HG02763 (cell line): Measurements from ENCODE around the gene B4GALT2.

Source experiments
- ATAC-seq: cut with Tn5 transposase; IDR thresholded peaks from one replicate; pipeline ENCODE4 v1.9.1; 2021; ENCODE audit warnings: mild to moderate bottlenecking, moderate library complexity; ENCODE audit not compliant: unreplicated experiment

Gene B4GALT2

GRCh38 chr1:44000122-44000665 lies 21.2 kb downstream of the B4GALT2 start:
- ATAC-seq = no peak

GRCh38 chr1:44002165-44002564 lies 23.2 kb downstream of the B4GALT2 start:
- ATAC-seq = no peak

GRCh38 chr1:44002606-44003157 lies 23.7 kb downstream of the B4GALT2 start:
- ATAC-seq = no peak

GRCh38 chr1:44008259-44008658 lies 29.2 kb downstream of the B4GALT2 start:
- no peak for ATAC-seq

GRCh38 chr1:44010935-44011471 lies 32.0 kb downstream of the B4GALT2 start:
- ATAC-seq = no peak

GRCh38 chr1:44012404-44012803 lies 33.4 kb downstream of the B4GALT2 start:
- ATAC-seq = no peak

GRCh38 chr1:44012941-44013609 lies 34.1 kb downstream of the B4GALT2 start:
- ATAC-seq = no peak

- no peak for ATAC-seq
These were observed 34.9 kb downstream of the B4GALT2 start for GRCh38 chr1:44013949-44014348.

- ATAC-seq = no peak
These were observed 35.5 kb downstream of the B4GALT2 start for GRCh38 chr1:44014365-44015104.

GRCh38 chr1:44015206-44015605 lies 36.2 kb downstream of the B4GALT2 start:
- ATAC-seq = no peak

GRCh38 chr1:44016041-44016889 lies 37.3 kb downstream of the B4GALT2 start:
- ATAC-seq = no peak

- ATAC-seq = no peak
These were observed 37.9 kb downstream of the B4GALT2 start for GRCh38 chr1:44016890-44017400.

GRCh38 chr1:44019466-44019948 lies 40.5 kb downstream of the B4GALT2 start:
- ATAC-seq = no peak

GRCh38 chr1:44020464-44020863 lies 41.5 kb downstream of the B4GALT2 start:
- ATAC-seq = no peak

GRCh38 chr1:44021156-44021555 lies 42.1 kb downstream of the B4GALT2 start:
- no peak for ATAC-seq

- no peak for ATAC-seq
These were observed 42.7 kb downstream of the B4GALT2 start for GRCh38 chr1:44021581-44022321.

GRCh38 chr1:44024031-44024902 lies 45.3 kb downstream of the B4GALT2 start:
- ATAC-seq = no peak

GRCh38 chr1:44024903-44025525 lies 46.0 kb downstream of the B4GALT2 start:
- no peak for ATAC-seq
